Measurements from ENCODE around the gene PHOX2A. TPM values are rescaled to one million over a fixed set of nuclear protein-coding genes. Genes with fewer than 3 reads are reported as not detected.
"Not testable (repeated sequence)": the region's sequence is repeated elsewhere in the genome, so short reads cannot be mapped to it uniquely, and the experiment has no call there.

Gene PHOX2A
- polyA plus RNA-seq, 1 experiment, result not detected

GRCh38 chr11:72271980-72272379 is 28.0 kb upstream of the PHOX2A start:
- ChIA-PET CTCF (no interaction called here), POLR2A (no interaction called here)
- Histone ChIP-seq H3K4me3 (ENCODE audit: low read depth, low read length) (no peak overlapping the region), H3K36me3 (ENCODE audit: control insufficient read depth, insufficient read depth, low read length) (no peaks in the 10 kb centered on the region), H3K27me3 (ENCODE audit: control insufficient read depth, insufficient read depth, low read length) (peaks cover 2% of the 10 kb centered on the region; the same call in 1 of the 2 replicates)
- no peak for TF ChIP-seq CTCF (IDR thresholded peaks at IDR 0.05; ENCODE audit: insufficient read depth, low read depth, low read length)
- no peak for DNase-seq (ENCODE audit: low read depth)

GRCh38 chr11:72267956-72268617 is 24.1 kb upstream of the PHOX2A start:
- no peak for TF ChIP-seq CTCF (IDR thresholded peaks at IDR 0.05; ENCODE audit: insufficient read depth, low read depth, low read length)
- H3K36me3 ChIP-seq (ENCODE audit: control insufficient read depth, insufficient read depth, low read length), result no peaks in the 10 kb centered on the region
- CTCF ChIA-PET, result interaction anchor here (0.6 kb wide), 1 partner anchor 1249 kb away, joined by 4 read pairs; no protein-coding TSS in a partner anchor
- POLR2A ChIA-PET, result no interaction called here
- H3K4me3 ChIP-seq (ENCODE audit: low read depth, low read length), result no peak overlapping the region
- DNase-seq (ENCODE audit: low read depth), result no peak
- H3K27me3 ChIP-seq (ENCODE audit: control insufficient read depth, insufficient read depth, low read length), result peaks cover 2% of the 10 kb centered on the region; the same call in 1 of the 2 replicates

- CTCF ChIA-PET; H3K27me3 ChIP-seq (ENCODE audit: control insufficient read depth, insufficient read depth, low read length); DNase-seq (ENCODE audit: low read depth); POLR2A ChIA-PET; H3K4me3 ChIP-seq (ENCODE audit: low read depth, low read length); H3K36me3 ChIP-seq (ENCODE audit: control insufficient read depth, insufficient read depth, low read length): not testable (repeated sequence)
Observed at GRCh38 chr11:72266960-72267359, 23.0 kb upstream of the PHOX2A start.

GRCh38 chr11:72265951-72266350 is 22.0 kb upstream of the PHOX2A start:
- ChIA-PET CTCF (no interaction called here), POLR2A (no interaction called here)
- H3K36me3 ChIP-seq (ENCODE audit: control insufficient read depth, insufficient read depth, low read length), result no peaks in the 10 kb centered on the region
- TF ChIP-seq CTCF (IDR thresholded peaks at IDR 0.05; ENCODE audit: insufficient read depth, low read depth, low read length), result no peak
- peaks cover 2% of the 10 kb centered on the region; the same call in 1 of the 2 replicates for H3K27me3 ChIP-seq (ENCODE audit: control insufficient read depth, insufficient read depth, low read length)
- no peak for DNase-seq (ENCODE audit: low read depth)
- H3K4me3 ChIP-seq (ENCODE audit: low read depth, low read length), result no peak overlapping the region

- no peak for TF ChIP-seq CTCF (IDR thresholded peaks at IDR 0.05; ENCODE audit: insufficient read depth, low read depth, low read length)
- Histone ChIP-seq H3K27me3 (ENCODE audit: control insufficient read depth, insufficient read depth, low read length) (no peaks in the 10 kb centered on the region; the same call in 1 of the 2 replicates), H3K4me3 (ENCODE audit: low read depth, low read length) (no peak overlapping the region), H3K36me3 (ENCODE audit: control insufficient read depth, insufficient read depth, low read length) (no peaks in the 10 kb centered on the region)
- POLR2A ChIA-PET, result no interaction called here
- CTCF ChIA-PET, result interaction anchor here (1.1 kb wide), 1 partner anchor 8 kb away, joined by 3 read pairs; no protein-coding TSS in a partner anchor
- no peak for DNase-seq (ENCODE audit: low read depth)
Observed at GRCh38 chr11:72263361-72263760, 19.4 kb upstream of the PHOX2A start.

GRCh38 chr11:72260574-72260973 is 16.6 kb upstream of the PHOX2A start:
- peaks cover 5% of the 10 kb centered on the region for H3K27me3 ChIP-seq (ENCODE audit: control insufficient read depth, insufficient read depth, low read length)
- no peak overlapping the region for H3K4me3 ChIP-seq (ENCODE audit: low read depth, low read length)
- CTCF ChIA-PET, result no interaction called here
- DNase-seq (ENCODE audit: low read depth), result no peak
- no peaks in the 10 kb centered on the region for H3K36me3 ChIP-seq (ENCODE audit: control insufficient read depth, insufficient read depth, low read length)
- POLR2A ChIA-PET, result no interaction called here
- TF ChIP-seq CTCF (IDR thresholded peaks at IDR 0.05; ENCODE audit: insufficient read depth, low read depth, low read length), result no peak
